DMS79 (cell line): Measurements from ENCODE around the gene LGI4.

Source experiments
- DNase-seq: peaks from one replicate; lab custom pipeline; 2025; lab: John Stamatoyannopoulos, UW

The LGI4 gene

DNA sequence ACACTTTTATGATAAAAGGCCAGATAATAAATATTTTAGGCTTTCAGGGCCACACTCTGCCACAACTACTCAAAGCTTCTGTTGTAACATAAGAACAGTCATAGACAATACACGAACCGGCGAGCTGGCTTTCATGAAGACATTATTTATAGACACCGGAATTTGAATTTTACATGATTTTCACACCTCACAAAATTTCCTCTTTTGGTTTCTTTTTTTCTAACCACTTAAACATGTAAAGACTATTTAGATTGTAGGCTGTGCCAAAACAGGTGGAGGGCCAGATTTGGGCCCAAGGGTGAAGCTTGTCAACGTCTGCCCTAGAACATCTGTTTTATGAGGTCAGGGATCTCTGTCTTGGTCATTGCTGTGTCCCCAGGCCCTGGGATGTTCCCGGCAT, 48.9 kb downstream of the LGI4 start:
- no peak for DNase-seq

- no peak for DNase-seq
Observed at GRCh38 chr19:35084509-35084762, 50.4 kb downstream of the LGI4 start.

DNA sequence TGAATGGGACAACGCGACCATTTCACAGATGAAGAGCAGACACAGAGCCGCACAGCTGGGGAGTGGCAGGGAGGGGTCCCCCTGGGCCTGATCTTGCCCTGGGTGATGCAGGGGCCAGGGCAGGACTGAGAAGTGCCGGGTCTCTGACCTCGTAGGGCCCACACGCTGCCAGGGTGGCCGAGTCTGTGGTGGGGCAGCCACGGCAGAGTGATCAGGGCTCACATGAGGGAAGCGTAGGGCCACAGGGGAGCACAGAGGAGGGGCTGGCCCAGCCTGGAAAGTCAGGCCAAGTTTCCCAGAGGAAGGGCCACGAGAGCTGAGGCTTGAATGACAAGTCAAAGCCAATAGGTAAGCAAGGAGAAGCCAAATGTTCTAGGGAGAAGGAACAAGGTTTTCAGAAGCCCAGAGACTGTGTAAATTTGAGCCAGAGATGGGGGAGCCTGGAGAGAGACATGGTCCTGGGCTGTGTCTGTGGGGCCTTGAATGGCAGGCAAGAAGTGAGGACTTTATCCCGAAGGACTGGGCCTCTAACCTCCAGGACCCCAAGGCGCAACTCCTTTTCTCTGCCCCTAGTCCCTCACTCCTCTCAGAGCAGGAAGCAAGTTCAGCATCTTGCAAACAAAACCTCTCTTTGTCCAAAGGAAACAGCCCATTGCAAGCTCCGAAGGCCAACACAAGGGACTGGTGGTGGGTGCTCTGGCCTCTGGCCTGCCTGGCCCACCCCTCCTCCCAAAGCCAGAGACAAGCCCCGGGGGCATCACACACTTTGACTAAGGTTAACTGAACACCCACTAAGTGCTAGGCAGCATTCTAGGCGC, 51.0 kb downstream of the LGI4 start:
- DNase-seq = no peak

DNA sequence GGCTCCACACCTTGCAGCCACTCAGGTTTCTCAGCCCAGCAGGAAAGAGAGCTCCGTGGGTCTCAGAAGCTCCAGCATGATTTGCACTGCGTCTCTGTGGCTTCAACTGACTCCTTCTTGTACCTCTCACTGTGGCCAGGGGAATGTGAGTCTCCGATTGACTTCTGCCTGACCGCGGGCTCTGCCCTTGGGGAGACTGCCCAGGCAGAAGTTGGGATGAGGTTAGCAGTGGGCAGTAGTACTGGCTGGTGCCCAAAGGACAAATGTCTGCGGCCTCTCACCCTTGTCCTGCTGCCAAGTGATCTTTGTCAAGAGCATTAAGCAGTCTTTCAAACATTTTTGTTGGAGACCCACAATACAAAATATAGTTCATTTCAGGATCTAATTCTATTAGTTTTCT, 53.7 kb downstream of the LGI4 start:
- no peak for DNase-seq

- DNase-seq = no peak
Observed at GRCh38 chr19:35080613-35081170, 54.2 kb downstream of the LGI4 start.

DNA sequence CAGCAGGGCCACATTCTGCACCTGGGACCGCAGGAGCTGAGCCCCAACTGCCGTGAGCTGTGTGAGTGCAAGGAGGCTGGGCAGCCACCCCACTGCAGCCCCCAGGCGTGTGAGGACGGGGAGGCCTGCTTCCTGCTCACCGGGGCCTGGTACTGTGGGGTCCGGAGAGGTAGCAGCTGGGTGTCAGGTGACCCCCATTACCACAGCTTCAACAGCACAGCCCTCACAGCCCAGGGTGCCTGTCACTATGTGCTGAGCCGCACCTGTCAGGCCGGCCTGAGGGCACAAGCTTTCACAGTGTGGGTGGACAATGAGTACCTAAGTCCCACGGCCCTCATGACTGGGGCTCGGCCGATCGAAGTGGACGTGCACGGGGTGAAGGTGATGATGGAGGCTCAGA, 55.0 kb downstream of the LGI4 start:
- no peak for DNase-seq

- no peak for DNase-seq
Observed at GRCh38 chr19:35077411-35078223, 57.2 kb downstream of the LGI4 start.

DNA sequence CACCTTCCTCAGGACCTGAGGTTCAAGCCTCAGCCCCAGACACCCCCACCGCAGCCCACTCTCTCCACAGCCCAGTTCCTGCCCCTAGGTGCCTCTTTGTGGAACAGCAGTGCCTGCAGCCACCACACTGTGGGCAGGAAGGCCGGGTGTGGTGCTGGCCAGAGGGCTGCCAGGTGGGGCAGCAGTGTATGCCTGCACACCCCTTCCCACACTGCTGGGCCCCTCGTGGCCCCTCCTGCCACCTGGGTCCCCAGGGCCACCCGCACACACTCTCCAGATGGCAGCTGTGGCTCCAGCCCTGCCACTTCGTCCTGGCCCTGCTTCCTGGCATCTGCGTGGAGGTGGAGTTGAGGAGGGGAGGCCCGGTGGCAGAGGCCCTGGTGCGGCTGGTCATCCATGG, 58.2 kb downstream of the LGI4 start:
- no peak for DNase-seq

DNA sequence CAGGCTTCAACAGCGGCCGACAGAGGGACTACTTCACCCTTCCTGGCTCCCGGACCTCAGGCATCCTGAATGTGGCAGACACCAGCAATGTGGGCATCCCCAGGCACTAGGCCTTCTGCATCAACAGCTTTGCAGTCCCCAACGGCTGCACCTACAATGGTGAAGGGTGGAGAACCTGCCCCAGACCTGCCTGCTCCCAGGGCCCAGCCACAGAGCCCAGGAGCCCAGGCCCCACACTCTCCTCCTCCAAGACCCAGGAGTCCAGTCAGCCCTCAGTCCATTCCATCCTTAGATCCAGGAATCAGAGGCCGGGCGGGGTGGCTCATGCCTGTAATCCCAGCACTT, 58.9 kb downstream of the LGI4 start:
- no peak for DNase-seq

DNA sequence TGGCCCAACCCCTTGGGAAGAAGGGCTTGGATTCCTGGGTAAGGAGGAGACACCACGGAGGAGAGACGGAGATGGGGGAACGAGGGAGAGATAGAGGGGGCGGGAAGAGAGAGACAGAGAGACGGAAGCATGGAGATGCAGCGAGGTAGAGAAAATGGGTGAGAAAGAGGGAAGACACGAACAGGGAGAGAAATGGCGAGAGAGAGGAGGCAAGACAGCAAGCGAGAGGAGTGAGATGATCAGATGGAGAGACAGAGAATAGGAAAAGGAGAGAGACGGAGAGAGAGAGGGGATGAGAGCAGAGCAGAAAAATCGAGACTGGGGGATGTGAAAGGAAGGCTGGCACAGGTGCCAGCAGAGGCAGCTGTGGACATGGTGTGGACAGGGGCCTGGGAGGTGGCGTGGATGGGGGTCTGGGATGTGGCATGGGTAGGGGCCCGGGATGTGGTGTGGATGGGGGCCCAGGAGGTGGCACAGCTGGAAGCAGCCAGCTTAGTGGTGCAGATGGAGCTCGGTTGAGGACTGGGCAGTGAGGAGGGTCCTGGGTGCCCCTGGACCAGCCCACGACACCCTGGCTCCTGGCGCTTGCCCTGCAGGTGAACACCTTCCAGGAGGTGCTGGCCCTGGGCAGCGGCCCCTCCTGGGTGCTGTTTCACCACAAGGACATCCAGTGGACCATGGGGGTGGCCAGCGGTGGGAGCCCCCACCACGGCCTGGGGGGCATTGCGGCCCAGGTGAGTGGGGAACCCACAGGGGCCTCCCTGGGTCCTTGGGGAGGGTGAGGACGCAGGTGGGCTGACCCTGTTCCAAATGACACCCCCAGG, 59.4 kb downstream of the LGI4 start:
- no peak for DNase-seq
